RWPE2 (cell line): Measurements from ENCODE around the gene CDK18.

ENCODE experiments used
- ATAC-seq: fragments of 200-7000 bp; cut with Tn5 transposase; 3 replicates; pipeline ENCODE4 v1.9.1; 2021; ENCODE audit warnings: low read depth
- DNase-seq: peaks from one replicate; pipeline ENCODE4 v3.0.0-alpha.2; 2020; ENCODE audit warnings: low spot score
- H3K27ac ChIP-seq: fragments of 450-650 bp; 2 replicates; pipeline ENCODE4 v1.5.1; 2017; ENCODE audit warnings: mild to moderate bottlenecking; ENCODE audit not compliant: poor library complexity, severe bottlenecking
- H3K27me3 ChIP-seq: fragments of 250-450 bp; sonication (Bioruptor Pico); 2 replicates; pipeline ENCODE4 v1.5.1; 2021; ENCODE audit warnings: mild to moderate bottlenecking, moderate library complexity; ENCODE audit not compliant: insufficient read depth, poor library complexity, severe bottlenecking
- H3K36me3 ChIP-seq: fragments of 250-450 bp; sonication (Bioruptor Pico); 2 replicates; pipeline ENCODE4 v1.5.1; 2020; ENCODE audit warnings: low read depth, mild to moderate bottlenecking, moderate library complexity
- H3K4me1 ChIP-seq: fragments of 250-450 bp; sonication (Bioruptor Pico); 2 replicates; pipeline ENCODE4 v1.5.1; 2021; ENCODE audit warnings: mild to moderate bottlenecking, moderate library complexity; ENCODE audit not compliant: insufficient read depth, poor library complexity, severe bottlenecking
- H3K4me3 ChIP-seq: fragments of 250-450 bp; sonication (Bioruptor Pico); 2 replicates; pipeline ENCODE4 v1.5.1; 2021; ENCODE audit warnings: mild to moderate bottlenecking, moderate library complexity; ENCODE audit not compliant: severe bottlenecking
- H3K9me3 ChIP-seq: fragments of 250-450 bp; sonication (Bioruptor Pico); 2 replicates; pipeline ENCODE4 v1.5.1; 2021; ENCODE audit warnings: mild to moderate bottlenecking, moderate library complexity; ENCODE audit not compliant: severe bottlenecking
- CTCF ChIP-seq: fragments of 450-650 bp; IDR thresholded peaks from one replicate; pipeline ENCODE4 v1.5.1; 2017; ENCODE audit warnings: mild to moderate bottlenecking, moderate library complexity; ENCODE audit not compliant: poor library complexity, severe bottlenecking

Gene CDK18

DNA sequence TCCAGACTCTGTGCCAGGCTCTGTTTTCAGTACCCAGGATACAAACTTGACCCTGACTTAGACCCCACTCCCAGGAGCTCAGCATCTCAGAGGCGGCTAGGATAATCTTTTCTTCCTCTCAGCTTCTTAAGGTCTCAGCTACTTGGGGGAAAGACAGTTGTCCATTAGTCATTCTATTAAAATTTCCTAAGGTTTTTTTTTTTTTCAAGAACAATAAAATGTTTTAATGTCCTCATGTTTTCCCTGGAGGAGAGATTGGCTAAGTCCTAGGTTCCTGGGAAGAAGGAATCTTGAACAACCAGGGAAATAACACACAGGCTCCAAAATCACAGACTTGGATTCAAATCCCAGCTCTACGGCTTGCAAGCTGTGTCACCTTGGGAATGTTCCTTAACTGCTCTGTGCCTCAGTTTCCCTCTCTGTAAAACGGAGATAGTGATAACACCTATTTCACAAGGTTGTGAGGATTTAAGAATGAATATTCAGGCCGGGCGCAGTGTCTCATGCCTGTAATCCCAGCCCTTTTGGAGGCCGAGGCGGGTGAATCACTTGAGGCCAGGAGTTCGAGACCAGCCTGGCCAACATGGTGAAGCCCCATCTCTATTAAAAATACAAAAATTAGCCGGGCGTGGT lies 33.0 kb downstream of the CDK18 start:
- Histone ChIP-seq H3K4me3 (no peak overlapping the region), H3K4me1 (no peaks in the 10 kb centered on the region), H3K27me3 (no peaks in the 10 kb centered on the region), H3K36me3 (no peaks in the 10 kb centered on the region), H3K9me3 (no peaks in the 10 kb centered on the region), H3K27ac (no peak overlapping the region)
- ATAC-seq (no peak), DNase-seq (no peak)
- no peak for TF ChIP-seq CTCF

- H3K4me1 ChIP-seq = peaks cover 3% of the 10 kb centered on the region
- no peak for ATAC-seq
- no peak for TF ChIP-seq CTCF
- no peaks in the 10 kb centered on the region for H3K27me3 ChIP-seq
- H3K9me3 ChIP-seq = no peaks in the 10 kb centered on the region
- no peak overlapping the region for H3K27ac ChIP-seq
- H3K36me3 ChIP-seq = no peaks in the 10 kb centered on the region
- H3K4me3 ChIP-seq = no peak overlapping the region
- no peak for DNase-seq
Measured at GRCh38 chr1:205538235-205538840, 33.9 kb downstream of the CDK18 start.

DNA sequence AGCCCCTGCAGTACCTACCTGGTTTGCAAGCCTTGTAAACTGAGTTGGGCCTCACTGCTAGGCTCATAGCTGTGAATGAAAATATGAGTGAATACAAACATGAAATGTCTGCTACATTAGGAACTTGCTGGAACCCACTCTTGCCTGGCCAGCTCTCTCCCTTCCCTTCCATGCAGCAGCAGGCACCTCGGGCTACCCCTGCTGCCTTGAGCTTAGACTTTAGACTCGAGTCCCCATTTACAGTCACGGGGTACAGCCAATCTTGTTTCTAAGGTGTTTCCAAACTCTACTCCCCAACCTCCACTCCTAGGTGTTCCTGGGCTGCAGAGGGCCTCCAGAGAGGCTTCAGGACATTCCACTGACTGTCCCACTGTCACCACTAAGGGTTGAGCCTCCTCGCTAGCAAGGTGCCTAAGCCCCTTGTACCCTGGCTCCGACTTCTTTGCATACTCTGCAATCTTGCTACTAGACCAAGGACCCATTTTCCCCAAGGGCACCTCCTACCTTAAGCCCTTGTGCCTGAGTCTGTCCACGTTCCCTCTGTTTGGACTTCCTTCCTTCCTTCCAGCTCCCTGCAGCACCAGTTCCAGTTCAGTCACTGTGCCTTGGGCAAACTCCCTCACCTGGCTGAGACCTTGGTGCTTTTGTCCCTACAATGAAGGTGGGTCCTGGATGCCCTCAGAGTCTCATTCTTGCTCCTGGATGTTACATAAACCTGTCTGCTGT lies 36.9 kb downstream of the CDK18 start:
- no peak for TF ChIP-seq CTCF
- Histone ChIP-seq H3K4me1 (peaks cover 11% of the 10 kb centered on the region), H3K9me3 (no peaks in the 10 kb centered on the region), H3K27me3 (no peaks in the 10 kb centered on the region), H3K27ac (no peak overlapping the region), H3K4me3 (no peak overlapping the region), H3K36me3 (no peaks in the 10 kb centered on the region)
- DNase-seq (no peak), ATAC-seq (no peak)

GRCh38 chr1:205542367-205542766 lies 37.9 kb downstream of the CDK18 start:
- peaks cover 11% of the 10 kb centered on the region for H3K4me1 ChIP-seq
- no peak overlapping the region for H3K4me3 ChIP-seq
- ATAC-seq (no peak), DNase-seq (no peak)
- no peak overlapping the region for H3K27ac ChIP-seq
- TF ChIP-seq CTCF = no peak
- H3K36me3 ChIP-seq = no peaks in the 10 kb centered on the region
- H3K27me3 ChIP-seq = no peaks in the 10 kb centered on the region
- no peaks in the 10 kb centered on the region for H3K9me3 ChIP-seq
